ENCODE results near the gene NPPA.

The NPPA gene

DNA sequence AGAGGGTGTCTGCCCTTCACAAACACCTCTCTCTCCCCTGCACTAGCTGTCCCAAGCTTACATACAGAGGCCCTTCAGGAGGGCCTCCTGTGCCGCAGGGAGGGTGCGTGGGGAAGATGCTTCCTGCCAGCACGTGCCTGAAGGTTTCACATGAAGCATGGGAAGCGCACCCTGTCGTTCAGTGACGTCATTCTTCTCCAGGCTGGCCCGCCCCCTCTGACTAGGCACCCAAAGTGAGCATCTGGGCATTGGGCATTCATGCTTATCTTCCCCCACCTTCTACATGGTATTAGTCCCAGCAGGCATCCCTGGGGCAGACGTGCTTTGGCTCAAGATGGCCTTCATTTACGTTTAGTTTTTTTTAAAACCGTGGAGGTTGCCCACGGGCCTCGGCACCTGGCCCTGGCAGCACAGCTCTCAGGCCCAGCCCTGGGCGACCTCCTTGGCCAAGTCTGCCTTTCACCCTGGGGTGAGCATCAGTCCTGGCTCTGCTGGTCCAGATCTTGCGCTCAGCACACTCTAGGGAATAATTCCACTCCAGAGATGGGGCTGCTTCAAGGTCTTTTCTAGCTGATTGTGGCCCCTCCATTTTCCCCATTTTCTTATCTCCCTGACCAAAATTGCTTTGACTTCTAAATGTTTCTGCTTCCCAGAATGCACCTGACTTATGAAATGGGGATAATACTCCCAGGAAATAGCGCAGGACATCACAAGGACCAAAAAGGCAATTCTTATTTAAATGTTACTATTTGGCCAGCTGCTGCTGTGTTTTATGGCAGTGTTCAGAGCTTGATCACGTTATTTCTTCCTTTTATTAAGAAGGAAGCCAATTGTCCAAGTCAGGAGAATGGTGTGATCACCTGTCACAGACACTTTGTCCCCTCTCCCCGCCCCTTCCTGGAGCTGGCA, 6.1 kb downstream of the NPPA start:
- DNase-seq (ENCODE audit: low read depth), result no peak

DNA sequence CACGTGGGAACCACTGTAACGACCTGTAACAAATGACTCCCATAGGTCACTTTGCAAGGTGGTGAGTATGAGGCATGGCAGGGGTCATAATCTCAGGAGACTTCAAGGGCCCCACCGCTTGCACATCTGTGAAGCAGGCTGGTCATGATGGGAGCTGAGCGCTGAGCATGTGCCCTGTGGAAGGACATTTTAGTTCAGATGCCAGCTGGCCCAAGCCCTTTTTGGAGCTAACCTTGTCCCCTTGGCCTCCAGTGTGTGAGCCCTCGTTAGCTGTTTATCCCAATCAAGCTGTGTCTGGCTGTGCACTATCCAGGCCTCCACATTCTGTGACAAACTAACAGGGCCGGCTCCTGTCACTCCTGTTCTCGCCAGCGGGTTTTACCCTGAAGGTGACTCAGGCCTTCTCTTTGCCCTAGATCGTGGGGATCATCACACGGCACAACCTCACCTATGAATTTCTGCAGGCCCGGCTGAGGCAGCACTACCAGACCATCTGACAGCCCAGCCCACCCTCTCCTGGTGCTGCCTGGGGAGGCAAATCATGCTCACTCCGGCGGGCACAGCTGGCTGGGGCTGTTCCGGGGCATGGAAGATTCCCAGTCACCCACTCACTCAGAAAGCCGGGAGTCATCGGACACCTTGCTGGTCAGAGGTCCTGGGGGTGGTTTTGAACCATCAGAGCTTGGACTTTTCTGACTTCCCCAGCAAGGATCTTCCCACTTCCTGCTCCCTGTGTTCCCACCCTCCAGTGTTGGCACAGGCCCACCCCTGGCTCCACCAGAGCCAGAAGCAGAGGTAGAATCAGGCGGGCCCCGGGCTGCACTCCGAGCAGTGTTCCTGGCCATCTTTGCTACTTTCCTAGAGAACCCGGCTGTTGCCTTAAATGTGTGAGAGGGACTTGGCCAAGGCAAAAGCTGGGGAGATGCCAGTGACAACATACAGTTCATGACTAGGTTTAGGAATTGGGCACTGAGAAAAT, 7.6 kb downstream of the NPPA start:
- no peak for DNase-seq (ENCODE audit: low read depth)

DNA sequence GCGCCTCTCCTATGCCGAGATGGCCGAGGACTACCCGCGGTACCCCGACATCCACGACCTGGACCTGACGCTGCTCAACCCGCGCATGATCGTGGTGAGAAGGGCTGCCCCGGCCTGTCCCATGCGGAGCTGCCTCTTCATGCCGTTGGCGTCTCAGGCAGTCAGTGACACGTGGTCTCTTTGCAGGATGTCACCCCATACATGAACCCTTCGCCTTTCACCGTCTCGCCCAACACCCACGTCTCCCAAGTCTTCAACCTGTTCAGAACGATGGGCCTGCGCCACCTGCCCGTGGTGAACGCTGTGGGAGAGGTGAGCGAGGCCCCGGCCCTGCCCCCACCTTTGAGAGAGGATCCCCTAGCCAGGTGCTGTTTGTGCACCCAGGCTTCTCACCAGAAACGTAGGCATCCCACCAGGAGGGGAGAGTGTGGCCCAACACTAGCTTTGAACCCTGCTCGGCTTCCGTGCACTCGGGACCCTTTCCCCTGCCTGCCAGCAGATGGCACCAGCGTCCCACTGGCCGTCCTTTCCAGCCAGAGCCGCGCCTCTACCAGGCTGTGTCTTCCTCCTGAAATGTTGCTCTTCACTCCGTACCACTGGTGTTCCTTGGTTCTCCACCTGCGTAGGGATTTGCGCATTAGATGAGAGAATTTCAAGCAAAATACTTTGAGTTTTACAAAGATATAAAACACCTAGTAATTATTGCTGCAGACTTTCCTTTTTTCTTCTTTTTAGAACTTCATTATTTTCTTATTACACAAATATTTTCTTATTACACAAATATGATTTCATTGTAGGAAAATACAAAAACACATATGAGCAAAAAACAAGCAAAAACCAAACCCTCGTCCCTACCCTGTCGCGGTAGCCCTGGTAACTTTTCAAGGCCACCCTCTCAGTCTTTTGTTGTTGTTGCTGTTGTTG, 9.0 kb downstream of the NPPA start:
- DNase-seq (ENCODE audit: low read depth), result peak; percentile 28

DNA sequence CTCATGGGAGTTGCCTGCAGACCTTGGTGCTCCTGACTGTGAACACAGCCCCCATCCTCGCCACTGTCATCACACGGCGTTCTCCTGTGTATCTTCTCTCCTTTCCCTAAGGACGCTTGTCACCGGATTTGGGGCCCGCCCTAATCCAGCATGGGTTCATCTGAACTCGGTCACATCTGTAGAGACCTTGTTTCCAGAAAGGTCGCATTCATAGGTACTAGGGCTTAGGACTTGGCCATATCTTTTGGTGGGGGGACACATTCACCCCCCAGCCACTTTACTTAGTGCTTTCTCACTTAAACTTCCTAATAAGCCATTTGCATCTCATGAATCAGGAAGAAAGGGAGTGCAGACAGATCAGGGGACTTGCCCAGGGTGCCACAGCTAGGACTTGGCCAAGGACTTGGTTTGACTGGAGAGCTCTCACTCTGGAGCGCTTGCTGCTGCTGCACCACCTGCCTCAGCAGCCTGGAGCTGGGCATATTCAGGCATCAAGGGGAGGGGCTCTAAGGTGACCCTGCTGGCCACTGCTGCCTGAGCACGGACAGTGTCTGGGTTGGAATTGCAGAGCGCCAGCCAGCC, 9.7 kb downstream of the NPPA start:
- no peak for DNase-seq (ENCODE audit: low read depth)

DNA sequence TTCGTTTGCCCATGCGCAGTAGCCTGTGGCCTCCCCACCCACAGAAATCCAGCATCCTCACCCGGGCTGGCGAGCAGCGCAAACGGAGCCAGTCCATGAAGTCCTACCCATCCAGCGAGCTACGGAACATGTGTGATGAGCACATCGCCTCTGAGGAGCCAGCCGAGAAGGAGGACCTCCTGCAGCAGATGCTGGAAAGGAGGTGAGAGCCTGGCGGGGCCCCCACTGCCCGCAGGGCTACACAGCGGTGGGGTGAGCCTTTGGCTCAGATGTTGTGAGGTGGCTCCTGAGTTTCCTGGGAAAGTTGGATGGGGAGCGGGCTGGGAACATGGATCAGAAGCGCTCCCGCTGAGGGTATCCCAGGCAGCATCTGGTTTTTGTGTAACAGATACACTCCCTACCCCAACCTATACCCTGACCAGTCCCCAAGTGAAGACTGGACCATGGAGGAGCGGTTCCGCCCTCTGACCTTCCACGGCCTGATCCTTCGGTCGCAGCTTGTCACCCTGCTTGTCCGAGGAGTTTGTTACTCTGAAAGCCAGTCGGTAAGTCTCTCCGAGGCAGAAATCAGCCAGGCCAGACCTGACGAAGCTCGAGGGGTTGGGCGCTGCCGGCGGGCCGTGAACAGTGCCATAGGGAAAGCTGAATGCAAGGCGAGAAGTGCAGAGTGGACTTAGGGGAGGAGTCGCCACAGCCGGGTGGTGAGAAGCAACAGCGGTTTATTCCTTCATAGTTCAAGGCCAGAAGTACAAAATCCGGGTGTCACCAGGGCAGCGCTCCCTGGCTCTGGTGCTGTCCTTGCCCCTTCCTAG, 10.4 kb downstream of the NPPA start:
- no peak for DNase-seq (ENCODE audit: low read depth)

DNA sequence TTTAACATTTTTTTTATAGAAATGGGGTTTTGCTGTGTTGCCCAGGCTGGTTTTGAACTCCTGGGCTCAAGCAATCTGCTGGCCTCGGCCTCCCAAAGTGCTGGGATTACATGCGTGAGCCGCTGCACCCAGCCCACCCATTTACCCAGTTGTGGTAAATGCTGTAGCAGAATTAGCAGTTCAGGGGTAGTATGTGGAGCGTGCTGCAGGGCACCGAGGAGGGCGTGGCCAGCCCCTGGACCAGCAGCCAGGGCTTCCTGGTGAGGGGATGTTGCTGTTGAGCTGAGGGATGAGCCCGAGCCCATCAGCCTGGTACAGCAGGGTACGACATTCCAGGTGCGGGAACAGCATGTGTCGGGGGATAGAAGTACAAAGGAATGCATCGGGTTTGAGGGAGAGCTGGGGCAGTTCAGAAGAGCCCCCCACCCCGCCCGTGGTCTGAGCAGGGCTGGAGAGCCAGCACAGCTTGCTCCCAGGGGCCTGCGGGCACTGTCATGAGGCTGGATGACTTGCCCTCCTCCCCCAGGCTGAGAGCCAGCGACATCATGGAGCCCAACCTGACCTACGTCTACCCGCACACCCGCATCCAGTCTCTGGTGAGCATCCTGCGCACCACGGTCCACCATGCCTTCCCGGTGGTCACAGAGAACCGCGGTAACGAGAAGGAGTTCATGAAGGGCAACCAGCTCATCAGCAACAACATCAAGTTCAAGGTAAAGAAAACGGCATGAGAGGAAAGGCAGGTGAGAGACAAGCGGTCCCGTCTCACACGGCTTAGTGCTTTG, 11.9 kb downstream of the NPPA start:
- DNase-seq (ENCODE audit: low read depth), result no peak

DNA sequence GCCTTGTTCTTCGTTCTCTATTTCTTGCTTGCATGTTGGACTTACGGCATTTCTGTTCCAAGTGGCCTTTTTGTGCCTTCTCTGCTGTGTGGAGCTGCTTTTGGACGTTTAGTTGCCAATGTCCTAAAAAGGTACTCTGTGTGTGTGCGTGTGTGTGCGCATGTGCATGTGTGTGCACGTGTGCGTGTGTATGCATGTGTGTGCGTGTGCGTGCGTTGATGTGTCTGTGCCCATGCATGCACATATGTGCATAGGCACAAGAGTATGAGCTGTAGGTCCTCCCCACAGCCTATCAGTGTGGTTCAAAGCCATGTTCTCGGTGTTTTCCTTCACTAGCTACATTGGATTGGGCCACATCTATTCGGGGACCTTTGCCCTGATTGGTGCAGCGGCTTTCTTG, 13.7 kb downstream of the NPPA start:
- no peak for DNase-seq (ENCODE audit: low read depth)

DNA sequence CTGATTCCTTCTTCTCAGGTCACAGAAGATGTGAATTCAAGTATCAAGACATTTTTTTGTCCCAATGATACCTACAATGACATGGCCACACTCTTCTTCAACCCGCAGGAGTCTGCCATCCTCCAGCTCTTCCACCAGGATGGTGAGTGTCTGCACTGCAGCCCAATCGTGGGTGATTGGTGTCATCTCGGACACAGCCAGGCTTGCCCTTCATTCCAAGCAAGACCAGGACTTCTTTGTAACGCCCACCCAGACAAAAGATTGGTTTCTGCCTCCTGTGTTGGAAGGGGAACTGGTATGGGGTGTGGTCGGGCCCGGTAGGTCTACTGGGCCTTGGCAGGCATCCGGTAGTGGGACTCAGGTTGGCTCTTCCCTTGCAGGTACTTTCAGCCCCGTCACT, 14.1 kb downstream of the NPPA start:
- DNase-seq (ENCODE audit: low read depth), result no peak

DNA sequence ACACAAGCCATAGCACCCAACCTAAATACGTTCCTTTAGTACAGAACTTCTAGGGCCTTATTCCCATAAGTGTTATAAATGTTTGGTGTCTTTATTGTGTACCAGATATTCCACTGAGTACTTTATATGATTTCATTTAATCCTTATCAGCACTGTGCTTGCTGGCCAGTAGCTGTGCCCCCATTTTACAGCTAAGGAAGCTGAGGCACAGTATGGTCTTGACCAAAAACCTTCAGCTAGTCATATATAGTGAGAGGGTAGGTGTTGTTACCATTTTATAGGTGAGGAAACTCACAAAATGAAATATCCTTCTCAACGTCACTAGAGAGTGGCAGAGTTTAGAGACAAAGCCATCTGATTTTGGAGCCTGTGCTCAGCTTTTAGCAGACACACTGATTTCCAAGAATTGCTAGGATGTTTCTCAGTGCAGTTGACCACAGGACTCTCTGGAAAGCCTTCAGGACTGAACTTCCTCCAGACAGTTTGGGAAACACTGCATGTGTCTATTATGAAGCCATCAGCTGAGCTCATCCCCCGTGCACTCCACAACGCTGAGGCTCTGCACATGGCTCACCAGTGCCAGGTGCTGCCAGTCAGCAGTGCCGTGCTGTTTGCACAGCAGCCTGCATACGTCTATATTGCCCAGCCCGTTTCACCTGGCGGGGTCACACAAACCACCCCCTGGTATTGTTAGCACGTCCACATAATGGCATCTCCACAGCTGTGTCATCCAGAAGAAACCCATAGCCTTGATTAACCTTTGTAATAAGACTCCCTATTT, 15.4 kb downstream of the NPPA start:
- DNase-seq (ENCODE audit: low read depth), result no peak

DNA sequence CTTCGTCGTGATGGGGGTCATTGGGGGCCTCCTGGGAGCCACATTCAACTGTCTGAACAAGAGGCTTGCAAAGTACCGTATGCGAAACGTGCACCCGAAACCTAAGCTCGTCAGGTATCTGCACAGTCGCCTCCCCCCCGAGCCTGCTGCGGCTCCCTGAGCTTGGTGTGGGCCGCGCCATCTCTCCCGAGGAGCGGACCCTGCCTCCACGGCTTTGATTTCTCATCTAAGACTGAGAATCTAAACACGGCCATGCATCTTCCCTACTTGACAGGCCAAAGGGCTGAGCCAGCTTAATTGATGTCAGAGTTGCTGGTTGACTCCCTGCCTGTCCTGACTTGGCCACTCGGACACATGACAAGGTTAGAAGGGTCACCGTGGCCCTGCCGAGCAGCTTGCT, 19.1 kb downstream of the NPPA start:
- no peak for DNase-seq (ENCODE audit: low read depth)

DNA sequence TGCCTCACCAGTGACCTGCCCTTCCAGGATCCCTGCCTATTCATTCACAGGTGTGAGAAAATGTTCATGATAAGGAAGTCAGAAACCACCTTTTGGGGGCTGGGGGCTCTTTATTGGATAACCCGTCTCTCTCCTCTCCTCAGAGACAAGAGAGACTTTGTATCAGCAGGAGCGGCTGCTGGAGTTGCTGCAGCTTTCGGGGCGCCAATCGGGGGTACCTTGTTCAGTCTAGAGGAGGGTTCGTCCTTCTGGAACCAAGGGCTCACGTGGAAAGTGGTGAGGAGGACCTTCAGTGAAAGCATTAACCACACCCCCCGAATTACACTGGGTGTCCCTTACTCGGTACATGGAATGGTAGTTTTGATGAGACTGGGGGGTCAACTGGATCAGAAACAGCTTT, 20.6 kb downstream of the NPPA start:
- DNase-seq (ENCODE audit: low read depth), result no peak

DNA sequence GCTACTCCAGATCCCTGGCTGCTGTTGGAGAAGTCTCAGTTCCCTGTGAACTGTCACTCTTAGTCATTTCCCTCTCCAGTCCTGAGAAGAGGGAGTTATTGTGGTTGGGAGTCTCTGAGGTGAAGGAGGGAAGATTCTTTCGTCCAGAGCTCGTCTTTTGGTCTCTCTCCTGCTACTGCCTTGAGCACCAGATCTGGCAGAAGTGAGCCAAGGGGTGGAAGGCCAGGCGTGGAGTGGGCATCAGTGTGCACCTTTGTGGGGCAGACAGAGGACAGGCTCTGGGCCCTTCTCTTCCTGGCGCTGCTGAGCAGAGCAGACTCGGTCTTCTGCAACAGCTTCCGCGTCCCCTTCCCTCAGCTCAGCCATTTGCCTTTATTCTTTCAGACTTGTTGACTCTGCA, 22.5 kb downstream of the NPPA start:
- DNase-seq (ENCODE audit: low read depth), result no peak

DNA sequence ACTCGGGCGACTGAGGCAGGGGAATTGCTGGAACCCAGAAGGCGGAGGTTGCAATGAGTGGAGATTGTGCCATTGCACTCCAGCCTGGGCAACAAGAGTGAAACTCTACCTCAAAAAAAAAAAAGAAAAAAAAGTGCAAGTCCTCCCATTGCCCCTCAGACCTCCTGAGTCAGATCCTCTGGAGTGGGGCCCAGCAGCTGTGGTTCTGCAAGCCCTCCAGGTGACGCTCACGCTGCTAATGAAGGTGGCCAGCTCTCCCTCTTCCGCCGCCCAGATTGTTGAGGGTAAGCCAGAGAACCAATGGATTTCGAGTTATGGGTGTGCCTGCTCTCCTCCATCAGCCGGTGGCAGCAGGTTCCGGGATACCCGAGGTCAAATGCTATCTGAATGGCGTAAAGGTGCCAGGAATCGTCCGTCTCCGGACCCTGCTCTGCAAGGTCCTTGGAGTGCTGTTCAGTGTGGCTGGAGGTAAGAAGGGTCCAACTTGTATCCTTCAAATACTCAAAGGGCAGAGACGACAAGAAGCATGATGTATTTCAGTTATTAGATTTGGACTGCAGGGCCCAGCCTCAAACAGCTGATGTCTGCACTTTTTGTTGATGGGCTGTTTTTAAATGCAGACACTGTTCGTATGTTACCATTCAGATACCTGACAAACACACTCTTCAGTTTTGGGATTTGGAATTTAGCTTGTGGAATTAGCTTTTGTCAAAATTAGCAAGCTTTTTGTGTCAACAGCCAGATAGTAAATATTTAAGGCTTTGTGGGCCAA, 24.0 kb downstream of the NPPA start:
- DNase-seq (ENCODE audit: low read depth), result no peak

DNA sequence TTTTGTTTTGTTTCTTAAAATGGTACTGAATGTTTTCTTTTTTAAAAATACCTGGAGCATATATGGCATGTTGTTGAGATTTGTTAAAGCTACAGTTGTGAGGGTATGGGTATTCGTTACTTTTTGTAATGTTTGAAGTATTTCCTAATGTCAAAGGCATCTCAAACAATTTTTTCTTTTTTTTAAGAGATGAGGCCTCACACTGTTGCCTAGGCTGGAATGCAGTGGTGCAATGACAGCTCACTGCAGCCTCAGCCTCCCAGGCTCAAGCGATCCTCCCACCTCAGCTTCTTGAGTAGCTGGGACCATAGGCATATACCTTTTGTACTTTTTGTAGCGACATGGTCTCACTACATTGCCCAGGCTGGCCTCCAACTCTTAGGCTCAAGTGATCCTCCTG, 25.5 kb downstream of the NPPA start:
- no peak for DNase-seq (ENCODE audit: low read depth)

DNA sequence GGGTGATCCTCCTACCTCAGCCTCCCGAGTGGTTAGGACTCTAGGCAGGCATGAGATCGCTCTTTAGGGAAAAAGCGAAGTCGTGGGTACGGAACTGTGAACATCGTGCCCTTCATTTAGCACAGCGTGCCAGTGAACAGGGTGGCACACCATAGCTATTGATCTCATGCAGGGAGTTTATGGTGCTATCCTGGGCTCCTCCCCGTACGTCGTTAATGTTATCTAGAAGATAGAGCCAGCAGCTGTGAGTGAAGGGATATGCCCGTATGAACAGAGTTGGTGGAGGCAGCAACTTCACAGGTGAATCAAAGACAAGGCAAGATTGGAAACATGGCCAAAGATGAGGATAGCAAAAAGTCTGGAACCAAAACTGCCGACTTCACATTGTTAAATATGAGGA, 30.4 kb downstream of the NPPA start:
- no peak for DNase-seq (ENCODE audit: low read depth)

DNA sequence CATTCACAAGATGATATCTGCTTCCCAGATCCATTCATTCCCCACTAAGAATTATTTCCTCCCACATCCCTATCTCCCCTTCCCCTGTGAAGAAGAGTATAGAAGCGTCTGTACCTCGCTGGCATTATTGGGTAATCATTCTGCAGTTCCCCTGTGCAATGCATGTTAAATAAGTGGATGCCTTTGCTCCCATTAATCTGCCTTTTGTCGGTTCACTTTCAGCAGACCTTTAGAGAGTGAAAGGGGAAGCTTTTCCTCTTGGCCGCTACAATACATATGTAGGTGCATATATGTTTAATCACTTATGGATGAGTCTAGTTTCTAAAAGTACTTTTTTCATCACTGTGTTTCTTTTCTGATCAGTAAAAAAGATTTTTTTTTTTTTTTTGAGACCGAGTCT, 34.6 kb downstream of the NPPA start:
- no peak for DNase-seq (ENCODE audit: low read depth)

DNA sequence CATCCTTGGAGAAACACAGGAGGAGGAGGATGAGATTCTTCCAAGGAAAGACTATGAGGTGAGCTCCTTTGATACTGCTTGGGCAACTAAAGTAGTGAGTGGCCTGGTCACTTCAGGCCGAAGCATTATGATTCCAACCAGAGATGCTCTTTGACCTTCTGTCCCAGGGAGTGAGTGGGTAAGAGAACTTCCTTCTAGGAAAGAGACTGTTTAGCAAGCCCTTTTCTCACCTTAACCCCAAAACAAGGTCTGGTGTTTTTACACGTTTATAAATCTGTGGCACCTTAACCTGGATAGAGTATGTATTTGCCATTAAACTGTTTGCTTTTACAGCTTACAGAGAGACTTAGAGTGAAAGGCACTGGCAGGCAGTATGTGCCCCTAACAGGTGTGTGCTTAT, 40.5 kb downstream of the NPPA start:
- no peak for DNase-seq (ENCODE audit: low read depth)

DNA sequence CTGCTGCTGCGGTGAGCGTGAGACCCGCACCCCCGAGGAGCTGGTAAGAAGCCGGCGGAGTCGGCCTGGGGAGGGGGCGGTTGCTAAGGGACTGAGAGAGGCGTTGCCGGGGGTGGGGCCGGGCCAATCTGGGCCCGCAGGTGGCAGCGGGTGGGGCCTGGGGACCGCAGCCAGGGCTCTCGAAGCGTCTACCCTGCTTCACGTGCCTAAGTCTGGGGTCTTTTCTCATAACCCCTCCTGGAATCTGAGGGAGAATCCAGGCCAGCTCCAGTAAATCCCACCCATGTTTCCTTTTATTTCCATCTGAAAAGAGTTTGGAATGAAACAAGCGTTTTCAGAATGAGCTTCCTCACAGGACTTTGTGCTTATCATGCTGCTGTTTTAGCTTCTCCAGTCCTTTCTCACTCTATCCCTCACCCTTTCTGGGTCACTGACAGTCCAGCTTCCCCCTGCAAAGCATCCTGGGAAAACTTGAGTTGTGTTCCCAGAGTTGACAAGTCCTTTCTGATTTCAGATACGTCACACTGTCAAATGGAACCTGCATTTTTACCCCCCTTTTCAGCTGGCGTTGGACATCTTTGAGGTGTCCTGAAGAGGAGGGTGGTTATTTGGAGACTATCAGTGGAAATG, 41.2 kb downstream of the NPPA start:
- no peak for DNase-seq (ENCODE audit: low read depth)
